ENCODE measurements around the gene CADM1. TPM values are rescaled to one million over a fixed set of nuclear protein-coding genes. Genes with fewer than 3 reads are reported as not detected.
A peak's percentile ranks its signal among the peaks of the same experiment; 100 is the strongest.

CADM1 gene
- total and polyA plus RNA-seq, 2 experiments from 2014 or later = 16.5 to 18.0 TPM

DNA sequence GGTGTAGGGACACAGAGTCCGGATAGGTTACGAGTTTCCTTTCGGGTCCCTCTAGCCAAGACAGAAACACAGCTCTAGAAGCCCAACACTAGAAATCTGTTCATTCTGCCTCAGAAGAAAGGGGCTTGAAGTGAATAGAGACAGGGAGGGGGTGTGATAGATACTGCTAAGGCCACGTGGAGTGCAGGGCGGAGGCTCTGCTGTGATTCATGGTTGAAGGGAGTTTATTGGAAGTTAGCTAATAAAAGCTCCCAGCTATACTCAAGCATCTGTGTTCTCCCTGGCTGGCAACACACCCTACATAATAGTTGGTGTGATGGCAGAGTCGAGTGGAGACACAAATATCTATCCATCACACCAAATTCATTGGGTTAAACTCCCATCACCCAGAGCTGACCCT lies 337.4 kb downstream of the CADM1 start (continued):
- TF ChIP-seq, protein P1, sequence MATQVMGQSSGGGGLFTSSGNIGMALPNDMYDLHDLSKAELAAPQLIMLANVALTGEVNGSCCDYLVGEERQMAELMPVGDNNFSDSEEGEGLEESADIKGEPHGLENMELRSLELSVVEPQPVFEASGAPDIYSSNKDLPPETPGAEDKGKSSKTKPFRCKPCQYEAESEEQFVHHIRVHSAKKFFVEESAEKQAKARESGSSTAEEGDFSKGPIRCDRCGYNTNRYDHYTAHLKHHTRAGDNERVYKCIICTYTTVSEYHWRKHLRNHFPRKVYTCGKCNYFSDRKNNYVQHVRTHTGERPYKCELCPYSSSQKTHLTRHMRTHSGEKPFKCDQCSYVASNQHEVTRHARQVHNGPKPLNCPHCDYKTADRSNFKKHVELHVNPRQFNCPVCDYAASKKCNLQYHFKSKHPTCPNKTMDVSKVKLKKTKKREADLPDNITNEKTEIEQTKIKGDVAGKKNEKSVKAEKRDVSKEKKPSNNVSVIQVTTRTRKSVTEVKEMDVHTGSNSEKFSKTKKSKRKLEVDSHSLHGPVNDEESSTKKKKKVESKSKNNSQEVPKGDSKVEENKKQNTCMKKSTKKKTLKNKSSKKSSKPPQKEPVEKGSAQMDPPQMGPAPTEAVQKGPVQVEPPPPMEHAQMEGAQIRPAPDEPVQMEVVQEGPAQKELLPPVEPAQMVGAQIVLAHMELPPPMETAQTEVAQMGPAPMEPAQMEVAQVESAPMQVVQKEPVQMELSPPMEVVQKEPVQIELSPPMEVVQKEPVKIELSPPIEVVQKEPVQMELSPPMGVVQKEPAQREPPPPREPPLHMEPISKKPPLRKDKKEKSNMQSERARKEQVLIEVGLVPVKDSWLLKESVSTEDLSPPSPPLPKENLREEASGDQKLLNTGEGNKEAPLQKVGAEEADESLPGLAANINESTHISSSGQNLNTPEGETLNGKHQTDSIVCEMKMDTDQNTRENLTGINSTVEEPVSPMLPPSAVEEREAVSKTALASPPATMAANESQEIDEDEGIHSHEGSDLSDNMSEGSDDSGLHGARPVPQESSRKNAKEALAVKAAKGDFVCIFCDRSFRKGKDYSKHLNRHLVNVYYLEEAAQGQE (IDR thresholded peaks at IDR 0.05; ENCODE audit: unreplicated experiment) = no peak

GRCh38 chr11:115164774-115165173 lies 339.4 kb downstream of the CADM1 start:
- H3K36me3 Mint-ChIP-seq (ENCODE audit: low read depth) = no peaks in the 10 kb centered on the region
- H3K4me3 ChIP-seq = no peak overlapping the region
- H3K4me1 Mint-ChIP-seq = peaks cover 54% of the 10 kb centered on the region
- no peaks in the 10 kb centered on the region for H3F3A ChIP-seq (replicated peaks; ENCODE audit: low read depth)
- H3K4me1 ChIP-seq (ENCODE audit: insufficient read depth) = peaks cover 37% of the 10 kb centered on the region
- no peaks in the 10 kb centered on the region for H4K20me1 ChIP-seq (replicated peaks; ENCODE audit: insufficient read depth)
- peak overlapping the region; percentile 8; the same call in 1 of the 3 replicates for H3K4me3 Mint-ChIP-seq
- ATAC-seq (peak; percentile 94), DNase-seq (ENCODE audit: low spot score) (peak; percentile 61)
- no peaks in the 10 kb centered on the region for H3K79me2 ChIP-seq (replicated peaks; ENCODE audit: insufficient read depth)
- H3K27me3 Mint-ChIP-seq (ENCODE audit: insufficient read depth, low read depth, poor library complexity) = peaks cover 13% of the 10 kb centered on the region
- 0 out of 2 replicates have a peak overlapping the region, but pooled peaks have one; percentile 48 for H3K27ac ChIP-seq (ENCODE audit: low read depth)
- no peaks in the 10 kb centered on the region for H3K27me3 ChIP-seq (ENCODE audit: insufficient read depth)
- H3K4me2 ChIP-seq = peak overlapping the region; percentile 21; the same call in 1 of the 2 replicates
- no peak overlapping the region for H3K27ac Mint-ChIP-seq
- H3K9me3 Mint-ChIP-seq = peaks cover 3% of the 10 kb centered on the region; the same call in 2 of the 3 replicates
- H3K36me3 ChIP-seq (ENCODE audit: insufficient read depth) = no peaks in the 10 kb centered on the region
- H3K9me2 ChIP-seq (ENCODE audit: insufficient read depth) = 0 out of 2 replicates have a peak, but pooled peaks cover 2% of the 10 kb centered on the region
- H2AFZ ChIP-seq = 0 out of 2 replicates have a peak overlapping the region, but pooled peaks have one; percentile 12
- TF ChIP-seq NANOG (IDR thresholded peaks at IDR 0.05; ENCODE audit: borderline replicate concordance) (no peak), CREB1 (CRISPR knock-in tag; IDR thresholded peaks at IDR 0.05; ENCODE audit: low read depth) (0 out of 2 replicates have a peak, but pooled peaks have one; percentile 6), ZNF114 (CRISPR knock-in tag; IDR thresholded peaks at IDR 0.05) (no peak), POLR2AphosphoS5 (IDR thresholded peaks at IDR 0.05; ENCODE audit: low read depth) (no peak), ZNF462 (CRISPR knock-in tag; IDR thresholded peaks at IDR 0.05) (0 out of 2 replicates have a peak, but pooled peaks have one; percentile 26), EZH2phosphoT487 (IDR thresholded peaks at IDR 0.05; ENCODE audit: unreplicated experiment) (no peak), JUNB (IDR thresholded peaks at IDR 0.05; ENCODE audit: unreplicated experiment) (no peak), STAT1 (IDR thresholded peaks at IDR 0.05; ENCODE audit: unreplicated experiment) (no peak), ETS1 (IDR thresholded peaks at IDR 0.05) (no peak), ZNF331 (CRISPR knock-in tag; IDR thresholded peaks at IDR 0.05; ENCODE audit: low read depth) (no peak)
- TF ChIP-seq, protein P1 (IDR thresholded peaks at IDR 0.05; ENCODE audit: unreplicated experiment) = no peak
